Calu3 (cell line): ENCODE data around the gene STAG1. TPM values are rescaled to one million over a fixed set of nuclear protein-coding genes. Genes with fewer than 3 reads are reported as not detected.
A peak's percentile ranks its signal among the peaks of the same experiment; 100 is the strongest.
"Not testable (repeated sequence)": the region's sequence is repeated elsewhere in the genome, so short reads cannot be mapped to it uniquely, and the experiment has no call there.

ENCODE experiments used
- BruUV-seq: library from RNA; stranded (reverse); fragments of 400-500 nt; replicated peaks from 2 replicates; lab custom pipeline; 2021; lab: Mats Ljungman, UMichigan
- CTCF ChIA-PET: fragments of 300-600 bp; sonication (Branson Sonifier 250); formaldehyde crosslinking; loops from one replicate; lab custom pipeline; 2022; ENCODE audit warnings: antibody characterized with exemption; lab: Charles Lee
- DNase-seq: peaks from one replicate; pipeline ENCODE4 v3.0.0; 2022
- H3K27ac Mint-ChIP-seq: one replicate; pipeline ENCODE4 v1.8.0; 2022; ENCODE audit warnings: mixed read lengths; ENCODE audit not compliant: unreplicated experiment
- H3K27me3 Mint-ChIP-seq: one replicate; pipeline ENCODE4 v1.8.0; 2022; ENCODE audit warnings: mixed read lengths; ENCODE audit not compliant: unreplicated experiment
- H3K36me3 Mint-ChIP-seq: one replicate; pipeline ENCODE4 v1.8.0; 2022; ENCODE audit warnings: mild to moderate bottlenecking, moderate library complexity, mixed read lengths; ENCODE audit not compliant: insufficient read depth, unreplicated experiment
- H3K4me1 Mint-ChIP-seq: one replicate; pipeline ENCODE4 v1.8.0; 2022; ENCODE audit warnings: mild to moderate bottlenecking, low read depth, mixed read lengths; ENCODE audit not compliant: unreplicated experiment
- H3K4me3 Mint-ChIP-seq: one replicate; pipeline ENCODE4 v1.8.0; 2022; ENCODE audit warnings: mild to moderate bottlenecking, low read depth, moderate library complexity, mixed read lengths; ENCODE audit not compliant: unreplicated experiment
- H3K9me3 Mint-ChIP-seq: one replicate; pipeline ENCODE4 v1.8.0; 2022; ENCODE audit warnings: low read depth, mixed read lengths; ENCODE audit not compliant: unreplicated experiment
- intact Hi-C: fragments of 100-400 bp; cut with micrococcal nuclease; formaldehyde crosslinking; loops from one replicate; pipeline ENCODE4 v1.10.0; 2022; ENCODE audit not compliant: unreplicated experiment
- total RNA-seq: library from RNA; stranded (reverse); gene quantifications from 2 replicates; pipeline ENCODE4 v1.2.3, GENCODE V29; 2022
- TF ChIP-seq, protein P1 (sequence below): fragments of 200-600 bp; IDR thresholded peaks from one replicate; pipeline ENCODE4 v1.8.0; 2022; ENCODE audit warnings: antibody characterized with exemption; ENCODE audit not compliant: unreplicated experiment

STAG1 gene
- total RNA-seq, 1 experiment from 2014 or later, result 39.3 TPM

DNA sequence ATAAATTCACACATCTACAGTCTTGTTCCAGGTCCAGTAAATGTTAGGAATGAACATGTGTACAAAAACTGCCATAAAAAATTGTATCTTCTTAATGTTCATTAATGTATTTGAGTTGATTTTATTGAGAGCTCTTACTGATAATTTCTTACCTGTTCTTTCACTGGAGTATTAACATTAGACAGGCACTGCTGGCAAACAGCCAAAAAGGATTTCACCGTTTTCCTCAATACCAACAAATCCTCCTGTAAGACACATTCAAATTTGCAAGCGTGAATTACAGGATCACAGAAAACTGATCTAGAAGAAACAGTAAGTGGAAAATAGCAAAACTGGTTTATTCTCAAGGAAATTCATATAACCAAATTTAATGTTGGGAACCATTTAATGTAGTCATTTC lies 374.7 kb downstream of the STAG1 start:
- peaks cover 13% of the 10 kb centered on the region for H3K4me1 Mint-ChIP-seq
- CTCF ChIA-PET, result interaction anchor here (0.7 kb wide), 1 partner anchor 607 kb away, joined by 4 read pairs; no protein-coding TSS in a partner anchor
- intact Hi-C loops, result no loop called here
- no peak overlapping the region for H3K27ac Mint-ChIP-seq
- TF ChIP-seq, protein P1, sequence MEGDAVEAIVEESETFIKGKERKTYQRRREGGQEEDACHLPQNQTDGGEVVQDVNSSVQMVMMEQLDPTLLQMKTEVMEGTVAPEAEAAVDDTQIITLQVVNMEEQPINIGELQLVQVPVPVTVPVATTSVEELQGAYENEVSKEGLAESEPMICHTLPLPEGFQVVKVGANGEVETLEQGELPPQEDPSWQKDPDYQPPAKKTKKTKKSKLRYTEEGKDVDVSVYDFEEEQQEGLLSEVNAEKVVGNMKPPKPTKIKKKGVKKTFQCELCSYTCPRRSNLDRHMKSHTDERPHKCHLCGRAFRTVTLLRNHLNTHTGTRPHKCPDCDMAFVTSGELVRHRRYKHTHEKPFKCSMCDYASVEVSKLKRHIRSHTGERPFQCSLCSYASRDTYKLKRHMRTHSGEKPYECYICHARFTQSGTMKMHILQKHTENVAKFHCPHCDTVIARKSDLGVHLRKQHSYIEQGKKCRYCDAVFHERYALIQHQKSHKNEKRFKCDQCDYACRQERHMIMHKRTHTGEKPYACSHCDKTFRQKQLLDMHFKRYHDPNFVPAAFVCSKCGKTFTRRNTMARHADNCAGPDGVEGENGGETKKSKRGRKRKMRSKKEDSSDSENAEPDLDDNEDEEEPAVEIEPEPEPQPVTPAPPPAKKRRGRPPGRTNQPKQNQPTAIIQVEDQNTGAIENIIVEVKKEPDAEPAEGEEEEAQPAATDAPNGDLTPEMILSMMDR, result no peak
- no peaks in the 10 kb centered on the region for H3K27me3 Mint-ChIP-seq
- DNase-seq, result no peak
- H3K9me3 Mint-ChIP-seq, result peaks cover 4% of the 10 kb centered on the region
- no TSS peak for BruUV-seq
- peaks cover 8% of the 10 kb centered on the region for H3K36me3 Mint-ChIP-seq
- H3K4me3 Mint-ChIP-seq, result no peak overlapping the region

- BruUV-seq, CTCF ChIA-PET, intact Hi-C loops, H3K27ac Mint-ChIP-seq, DNase-seq, H3K4me1 Mint-ChIP-seq, H3K4me3 Mint-ChIP-seq, H3K36me3 Mint-ChIP-seq, H3K27me3 Mint-ChIP-seq, H3K9me3 Mint-ChIP-seq: not testable (repeated sequence)
These were observed 376.4 kb downstream of the STAG1 start for GRCh38 chr3:136375800-136376199.

GRCh38 chr3:136366289-136366688 lies 385.9 kb downstream of the STAG1 start:
- no peaks in the 10 kb centered on the region for H3K4me1 Mint-ChIP-seq
- no TSS peak for BruUV-seq
- no peaks in the 10 kb centered on the region for H3K27me3 Mint-ChIP-seq
- intact Hi-C loops, result no loop called here
- H3K27ac Mint-ChIP-seq, result no peak overlapping the region
- no peaks in the 10 kb centered on the region for H3K36me3 Mint-ChIP-seq
- no peak for DNase-seq
- TF ChIP-seq, protein P1, result no peak
- CTCF ChIA-PET, result interaction anchor here (0.6 to 1.0 kb wide), 3 partner anchors 249 to 435 kb away, joined by 3 to 6 read pairs (median 3); partner anchors contain the start of gene STAG1
- no peak overlapping the region for H3K4me3 Mint-ChIP-seq
- H3K9me3 Mint-ChIP-seq, result no peaks in the 10 kb centered on the region

DNA sequence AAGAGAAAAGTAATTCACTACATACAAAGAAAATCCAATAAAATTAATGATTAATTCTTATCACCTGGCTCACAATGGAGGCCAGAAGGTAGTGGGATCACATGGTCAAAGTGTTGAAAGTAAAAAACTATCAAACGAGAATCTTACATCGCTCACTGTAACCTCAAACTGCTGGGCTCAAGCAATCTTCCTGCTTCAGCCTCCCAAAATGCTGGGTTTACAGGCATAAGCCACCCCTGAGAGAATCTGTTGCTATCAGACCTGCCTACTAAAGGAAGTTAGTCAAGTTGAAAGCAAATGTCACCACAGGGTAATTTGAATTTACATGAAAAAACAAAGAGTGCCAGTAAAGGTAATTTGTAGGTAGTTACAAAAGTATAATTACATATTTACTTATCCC lies 398.7 kb downstream of the STAG1 start:
- Mint-ChIP-seq H3K36me3 (no peaks in the 10 kb centered on the region), H3K9me3 (no peaks in the 10 kb centered on the region), H3K27me3 (no peaks in the 10 kb centered on the region), H3K4me3 (no peak overlapping the region), H3K27ac (no peak overlapping the region), H3K4me1 (peaks cover 19% of the 10 kb centered on the region)
- CTCF ChIA-PET, result no interaction called here
- no peak for DNase-seq
- no TSS peak for BruUV-seq
- TF ChIP-seq, protein P1, result no peak
- intact Hi-C loops, result no loop called here

DNA sequence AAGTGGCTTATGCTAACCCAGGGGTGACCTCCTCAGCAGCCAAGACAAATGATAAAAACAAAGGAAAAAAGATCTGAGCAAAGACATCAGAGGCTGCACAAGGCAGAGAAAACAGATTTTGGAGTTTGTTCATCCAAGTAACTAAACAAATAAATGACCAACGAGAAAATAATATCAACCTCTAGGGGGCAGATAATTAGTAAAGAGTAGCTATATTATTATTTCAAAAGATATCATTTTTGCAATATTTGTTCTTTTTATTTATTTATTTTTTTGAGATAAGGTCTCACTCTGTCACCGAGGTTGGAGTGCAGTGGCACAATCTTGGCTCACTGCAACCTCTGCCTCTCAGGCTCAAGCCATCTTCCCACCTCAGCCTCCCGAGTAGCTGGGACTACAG lies 400.3 kb downstream of the STAG1 start:
- Mint-ChIP-seq H3K4me3 (no peak overlapping the region), H3K36me3 (no peaks in the 10 kb centered on the region), H3K4me1 (peaks cover 19% of the 10 kb centered on the region), H3K9me3 (no peaks in the 10 kb centered on the region), H3K27ac (no peak overlapping the region), H3K27me3 (no peaks in the 10 kb centered on the region)
- no peak for DNase-seq
- CTCF ChIA-PET, result interaction anchor here (0.5 to 1.0 kb wide), 2 partner anchors 9 to 13 kb away, joined by 3 to 4 read pairs; no protein-coding TSS in a partner anchor
- TF ChIP-seq, protein P1, result peak; percentile 48
- intact Hi-C loops, result no loop called here
- BruUV-seq, result no TSS peak
